Hematopoietic multipotent progenitor cell (in vitro differentiated cells): ENCODE measurements around the gene NUDT10. TPM values are rescaled to one million over a fixed set of nuclear protein-coding genes. Genes with fewer than 3 reads are reported as not detected.

Source experiments
- DNase-seq, 3 donors: peaks; one replicate each; pipeline ENCODE4 v3.0.0-alpha.2; 2011 to 2015; ENCODE audit warnings: low read depth in 2 of 3, low spot score in 2 of 3
- total RNA-seq: library from RNA; depleted of rRNA; stranded (reverse); fragments of >200 nt; gene quantifications from one replicate; pipeline ENCODE4 v1.2.3, GENCODE V29; 2012

NUDT10 gene
- 9.4 TPM for total RNA-seq

GRCh38 chrX:51332188-51332942, at the start of gene NUDT10:
Gene NUDT10, plus strand, starts transcription at chrX:51332822. Its CDS starts 144 bp downstream, at chrX:51332966.
- peak in 2 of 3 donors; percentile 57 to 68 for DNase-seq

GRCh38 chrX:51292421-51292820, 40.2 kb upstream of the NUDT10 start:
- no peak for DNase-seq

GRCh38 chrX:51296138-51296537, 36.5 kb upstream of the NUDT10 start:
- no peak for DNase-seq

GRCh38 chrX:51316271-51316670, 16.4 kb upstream of the NUDT10 start:
- DNase-seq = no peak

GRCh38 chrX:51332943-51333785, 542 bp downstream of the NUDT10 start:
- peak in 2 of 3 donors; percentile 3 to 8 for DNase-seq

DNA sequence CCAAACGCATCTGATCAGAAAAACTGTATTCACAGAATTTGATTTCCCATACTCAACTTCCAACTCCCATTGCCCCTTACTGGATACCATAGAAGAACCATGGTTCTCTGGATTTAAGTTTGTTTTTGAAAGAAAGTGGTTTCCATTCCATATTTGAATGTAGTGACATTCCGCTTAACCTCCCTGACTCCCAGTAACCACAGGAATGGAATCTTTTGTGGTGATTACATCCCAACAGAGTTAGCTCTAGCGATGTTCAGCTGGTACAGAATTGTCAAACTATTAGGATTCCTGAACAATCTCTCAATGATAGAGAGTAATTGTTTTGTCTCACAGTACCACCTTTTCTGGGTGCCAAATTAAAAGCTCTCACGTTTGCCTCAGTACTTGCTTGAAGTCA, 1.7 kb downstream of the NUDT10 start:
- no peak for DNase-seq

DNA sequence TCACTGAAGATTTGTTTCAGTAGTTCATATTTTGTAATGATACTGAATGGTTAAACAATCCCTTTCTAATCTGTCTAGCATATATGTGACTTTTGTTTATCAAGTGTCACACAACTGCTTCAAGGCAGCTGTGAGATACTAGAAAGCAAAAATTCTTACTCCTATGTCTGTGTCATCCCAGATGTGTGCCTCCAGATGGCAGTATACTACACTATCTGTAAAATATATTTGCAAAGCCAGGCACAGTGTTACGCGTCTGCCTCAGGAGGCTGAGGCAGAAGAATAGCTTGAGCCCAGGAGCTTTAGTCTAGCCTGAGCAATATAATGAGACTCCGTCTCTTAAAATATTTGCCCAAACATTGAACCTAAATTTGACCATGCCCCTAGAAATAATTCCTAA, 4.0 kb downstream of the NUDT10 start:
- DNase-seq = peak; percentile 11 to 62 (median 29)

DNA sequence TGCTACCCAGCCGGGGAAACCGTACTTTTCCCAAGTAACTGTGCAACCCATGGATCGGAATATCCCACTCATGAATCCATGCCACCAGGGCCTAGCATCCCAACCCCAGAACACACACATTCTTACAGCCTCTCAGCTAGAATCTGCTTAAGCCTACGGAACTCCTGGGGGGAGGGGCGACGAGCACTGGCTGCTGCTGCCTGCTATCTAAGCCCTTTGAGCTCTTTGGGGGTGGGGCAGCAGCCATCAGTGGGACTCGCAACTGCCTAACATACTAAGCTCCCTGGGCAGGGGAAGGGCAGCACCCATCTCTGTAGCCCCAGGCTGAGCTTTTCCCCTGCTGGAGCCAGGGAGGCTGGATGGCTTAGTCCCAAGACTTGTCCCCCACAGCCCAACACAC, 28.6 kb downstream of the NUDT10 start:
- no peak for DNase-seq

- no peak for DNase-seq
These were observed 44.0 kb downstream of the NUDT10 start for GRCh38 chrX:51376672-51377071.

Other genes with a start within 250 kb of the NUDT10 start
- 9.4 TPM for gene NUDT11, start 163.8 kb downstream of the NUDT10 start, total RNA-seq